Right renal pelvis (tissue), 4 donors: Measurements from ENCODE around the gene GOLGA8J. TPM values are rescaled to one million over a fixed set of nuclear protein-coding genes. Genes with fewer than 3 reads are reported as not detected.
A peak's percentile ranks its signal among the peaks of the same experiment; 100 is the strongest.
"Not testable (repeated sequence)": the region's sequence is repeated elsewhere in the genome, so short reads cannot be mapped to it uniquely, and the experiment has no call there.

Experiments
- DNase-seq, 4 donors: peaks; one replicate each; pipeline ENCODE4 v3.0.0-alpha.2; 2013; ENCODE audit warnings: low read depth in 4 of 4, low spot score in 3 of 4, missing footprints in 1 of 4
- polyA plus RNA-seq, 4 donors: library from polyadenylated mRNA; unstranded; fragments of 120-200 nt; gene quantifications; one replicate each; pipeline ENCODE4 v1.2.1, GENCODE V29; 2013; ENCODE audit not compliant: insufficient read length in 4 of 4

Gene GOLGA8J, protein sequence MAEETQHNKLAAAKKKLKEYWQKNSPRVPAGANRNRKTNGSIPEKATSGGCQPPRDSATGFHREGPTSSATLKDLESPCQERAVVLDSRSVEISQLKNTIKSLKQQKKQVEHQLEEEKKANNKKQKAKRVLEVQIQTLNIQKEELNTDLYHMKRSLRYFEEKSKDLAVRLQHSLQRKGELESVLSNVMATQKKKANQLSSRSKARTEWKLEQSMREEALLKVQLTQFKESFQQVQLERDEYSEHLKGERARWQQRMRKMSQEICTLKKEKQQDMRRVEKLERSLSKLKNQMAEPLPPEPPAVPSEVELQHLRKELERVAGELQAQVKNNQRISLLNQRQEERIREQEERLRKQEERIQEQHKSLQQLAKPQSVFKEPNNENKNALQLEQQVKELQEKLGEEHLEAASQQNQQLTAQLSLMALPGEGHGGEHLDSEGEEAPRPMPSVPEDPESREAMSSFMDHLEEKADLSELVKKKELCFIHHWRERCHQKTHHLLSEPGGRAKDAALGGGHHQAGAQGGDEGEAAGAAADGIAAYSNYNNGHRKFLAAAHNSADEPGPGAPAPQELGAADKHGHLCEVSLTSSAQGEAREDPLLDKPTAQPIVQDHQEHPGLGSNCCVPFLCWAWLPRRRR
- polyA plus RNA-seq, result 1 to 10 TPM in 2 of 4 donors, under 1 TPM in 2; 0.69 to 1.4 (median 1.0) TPM

GRCh38 chr15:30082655-30083054, at the start of gene GOLGA8J:
TSS of gene GOLGA8J (plus strand) at chr15:30082955. CDS start at chr15:30083053, 98 bp downstream.
- DNase-seq, result not testable (repeated sequence)

DNA sequence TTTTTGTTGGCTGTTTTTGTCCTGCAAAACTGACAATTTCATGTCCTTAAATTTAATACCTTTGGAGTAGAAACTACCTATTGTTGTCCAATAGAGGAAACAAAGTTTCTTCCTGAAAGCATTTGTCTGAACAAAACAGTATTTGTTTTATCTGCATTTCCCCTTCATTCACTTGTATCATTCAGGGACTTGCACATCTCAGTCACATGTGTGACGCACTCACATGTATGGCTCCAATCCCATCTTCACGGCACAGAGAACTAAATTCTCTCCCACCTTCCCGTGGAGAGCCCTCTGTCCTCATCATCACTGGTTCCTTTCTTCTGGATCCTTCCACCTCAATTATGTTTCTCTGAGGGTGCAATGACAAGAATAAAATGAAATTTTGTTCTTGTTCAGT, 49.5 kb upstream of the GOLGA8J start:
- DNase-seq, result no peak

- no peak for DNase-seq
Observed at GRCh38 chr15:30033763-30034162, 49.0 kb upstream of the GOLGA8J start.

- no peak for DNase-seq
Observed at GRCh38 chr15:30036036-30036703, 46.6 kb upstream of the GOLGA8J start.

DNA sequence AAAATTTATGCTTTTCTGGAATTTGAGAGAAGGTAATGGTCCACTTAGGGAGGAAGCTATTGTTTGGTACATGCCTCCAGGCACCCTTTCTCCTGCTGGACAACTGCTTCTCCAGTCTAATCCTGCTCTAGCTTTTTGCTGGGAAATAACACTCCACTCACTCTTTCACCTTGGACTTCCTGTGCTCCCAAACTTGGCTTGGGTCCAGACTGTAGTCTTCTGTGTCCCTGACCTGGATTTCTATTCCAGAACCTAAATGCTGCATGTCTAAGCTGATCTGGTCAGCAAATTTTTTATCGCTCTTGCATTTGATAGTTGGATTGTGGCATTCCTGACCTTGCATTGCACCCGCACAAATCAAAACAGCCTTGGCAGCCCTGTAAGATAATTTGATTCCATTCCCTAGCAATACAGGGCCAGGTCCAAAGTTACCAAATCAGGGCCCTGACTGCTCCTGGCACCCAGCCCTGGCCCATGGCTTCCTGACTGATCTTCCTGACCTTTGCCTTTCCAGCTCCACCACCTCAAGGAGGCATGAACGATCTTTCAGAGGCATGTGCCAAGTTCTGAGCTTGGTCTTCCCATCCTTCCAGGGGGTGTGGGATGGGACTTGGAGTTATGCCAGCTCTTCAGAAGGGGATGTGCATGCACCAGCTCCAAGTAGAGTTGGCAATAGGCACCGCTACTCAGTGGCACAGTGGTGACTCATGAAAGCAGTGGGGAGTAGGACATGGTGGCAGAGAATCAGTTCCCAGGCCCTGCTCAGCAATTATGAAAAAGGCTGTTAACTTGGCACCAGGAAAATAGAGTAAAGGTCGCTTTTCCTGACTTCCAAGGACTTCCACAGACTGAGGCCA, 43.9 kb upstream of the GOLGA8J start:
- DNase-seq, result no peak

DNA sequence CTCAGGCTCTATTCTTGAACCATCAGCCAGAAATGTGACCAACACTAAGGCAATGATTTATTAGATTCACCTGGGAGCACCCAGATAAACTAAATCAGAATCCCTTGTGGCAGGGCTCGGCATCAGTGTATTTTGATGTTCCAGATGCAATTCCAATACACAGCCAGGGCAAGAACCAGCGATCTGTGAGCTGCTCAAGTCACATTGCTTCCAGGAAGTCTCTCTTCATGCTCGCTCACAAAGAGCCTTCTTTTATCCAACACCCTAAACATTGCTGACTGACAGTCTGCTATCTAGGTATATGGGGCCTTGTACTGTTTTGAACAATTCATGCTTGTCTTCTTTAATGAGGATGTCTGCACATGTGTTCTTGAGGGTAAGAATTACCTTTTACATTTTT, 40.9 kb upstream of the GOLGA8J start:
- no peak for DNase-seq

- DNase-seq, result no peak
Observed at GRCh38 chr15:30042556-30042955, 40.2 kb upstream of the GOLGA8J start.

DNA sequence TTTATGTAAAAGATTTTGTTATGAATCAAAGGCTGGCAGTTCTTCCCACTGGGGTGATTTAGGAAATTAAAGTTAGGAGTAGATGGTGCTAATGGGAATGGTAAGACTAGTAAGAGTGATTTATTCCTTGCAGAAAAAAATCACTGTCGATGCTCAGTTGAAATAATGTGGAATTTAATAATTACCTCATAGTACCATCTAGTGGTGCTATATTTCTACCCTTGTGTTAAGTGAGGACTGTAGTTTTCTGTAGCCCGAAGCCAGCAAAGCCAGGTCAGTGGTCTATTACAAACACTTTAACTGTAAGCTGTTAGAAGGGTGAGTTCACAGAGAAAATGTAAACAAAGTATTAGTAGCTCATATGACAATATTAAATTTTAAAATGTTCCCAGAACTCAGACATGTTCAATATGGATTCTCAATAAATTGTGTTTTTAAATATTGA, 39.5 kb upstream of the GOLGA8J start:
- DNase-seq, result no peak

DNA sequence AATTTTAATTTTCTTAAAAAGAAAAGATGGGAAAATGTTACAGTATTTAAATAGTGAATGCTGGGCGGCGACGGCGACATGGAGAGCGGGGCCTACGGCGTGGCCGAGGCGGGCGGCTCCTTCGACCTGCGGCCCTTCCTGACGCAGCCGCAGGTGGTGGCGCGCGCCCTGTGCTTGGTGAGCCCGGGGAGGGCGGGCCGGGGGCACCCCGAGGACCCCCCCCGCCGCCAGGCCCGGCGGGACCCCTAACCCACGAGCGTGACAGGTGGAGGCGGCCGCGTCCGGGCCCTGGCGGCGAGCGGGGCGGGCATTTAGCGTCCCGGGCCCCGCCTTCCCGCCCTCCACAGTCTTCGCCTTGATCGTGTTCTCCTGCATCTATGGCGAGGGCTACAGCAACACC, 38.4 kb upstream of the GOLGA8J start:
- DNase-seq, result no peak

- not testable (repeated sequence) for DNase-seq
Observed at GRCh38 chr15:30044826-30045225, 37.9 kb upstream of the GOLGA8J start.

GRCh38 chr15:30045248-30046041, 37.3 kb upstream of the GOLGA8J start:
- not testable (repeated sequence) for DNase-seq

DNA sequence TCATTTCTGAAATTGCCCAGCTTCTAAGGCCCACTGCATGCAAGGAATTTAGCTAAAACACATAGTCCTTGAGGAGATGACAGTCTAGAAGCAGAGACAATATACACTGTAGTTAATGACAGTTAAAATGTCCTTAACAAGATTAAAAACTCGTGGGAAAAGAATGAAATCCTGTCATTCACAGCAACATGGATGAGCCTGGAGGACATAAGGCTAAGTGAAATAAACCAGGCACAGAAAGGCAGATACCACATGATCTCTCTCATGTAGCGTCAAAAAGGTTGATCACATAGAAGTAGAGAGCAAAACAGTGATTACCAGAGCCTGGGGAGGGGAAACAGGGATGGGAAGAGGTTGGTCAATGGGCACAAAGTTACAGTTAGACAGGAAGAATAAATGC, 36.3 kb upstream of the GOLGA8J start:
- no peak for DNase-seq

DNA sequence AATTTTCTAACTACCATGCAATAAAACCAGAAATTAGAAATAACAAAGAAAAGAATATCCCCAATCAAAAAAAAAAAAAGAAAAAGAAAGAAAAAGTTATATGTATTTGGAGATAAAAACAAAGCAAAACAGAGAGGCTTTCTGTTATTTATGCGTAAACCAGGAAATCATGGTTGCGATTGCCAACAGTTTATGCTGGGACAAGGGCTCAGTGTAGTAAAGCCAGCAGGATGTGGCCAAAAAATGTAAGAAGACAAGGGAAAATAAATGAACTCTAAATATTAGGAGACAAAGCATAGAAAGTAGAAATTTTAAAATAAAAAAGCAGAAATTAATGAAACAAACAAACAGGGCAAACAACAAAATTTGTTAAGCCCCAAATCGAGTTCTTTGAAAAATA, 27.2 kb upstream of the GOLGA8J start:
- DNase-seq, result no peak

DNA sequence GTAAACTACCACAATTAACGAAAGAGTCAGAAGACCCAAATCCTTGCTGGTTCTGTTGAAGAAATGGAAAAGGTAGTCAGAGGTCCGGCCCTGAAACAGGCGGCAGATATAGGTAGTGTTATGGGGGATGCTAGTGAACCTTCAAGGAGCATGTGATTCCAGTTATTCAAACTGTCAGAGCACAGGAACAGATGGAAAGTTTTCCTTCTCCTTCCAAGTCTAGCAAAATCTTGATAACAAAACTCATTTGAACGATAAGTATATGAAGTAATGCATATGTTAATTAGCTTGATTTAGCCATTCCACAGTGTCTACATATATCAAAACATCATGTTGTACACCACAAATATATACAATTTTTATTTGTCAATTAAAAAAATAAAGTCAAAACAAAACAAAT, 26.6 kb upstream of the GOLGA8J start:
- no peak for DNase-seq

- no peak for DNase-seq
Observed at GRCh38 chr15:30059771-30060170, 23.0 kb upstream of the GOLGA8J start.

GRCh38 chr15:30062881-30063280, 19.9 kb upstream of the GOLGA8J start:
- no peak for DNase-seq

DNA sequence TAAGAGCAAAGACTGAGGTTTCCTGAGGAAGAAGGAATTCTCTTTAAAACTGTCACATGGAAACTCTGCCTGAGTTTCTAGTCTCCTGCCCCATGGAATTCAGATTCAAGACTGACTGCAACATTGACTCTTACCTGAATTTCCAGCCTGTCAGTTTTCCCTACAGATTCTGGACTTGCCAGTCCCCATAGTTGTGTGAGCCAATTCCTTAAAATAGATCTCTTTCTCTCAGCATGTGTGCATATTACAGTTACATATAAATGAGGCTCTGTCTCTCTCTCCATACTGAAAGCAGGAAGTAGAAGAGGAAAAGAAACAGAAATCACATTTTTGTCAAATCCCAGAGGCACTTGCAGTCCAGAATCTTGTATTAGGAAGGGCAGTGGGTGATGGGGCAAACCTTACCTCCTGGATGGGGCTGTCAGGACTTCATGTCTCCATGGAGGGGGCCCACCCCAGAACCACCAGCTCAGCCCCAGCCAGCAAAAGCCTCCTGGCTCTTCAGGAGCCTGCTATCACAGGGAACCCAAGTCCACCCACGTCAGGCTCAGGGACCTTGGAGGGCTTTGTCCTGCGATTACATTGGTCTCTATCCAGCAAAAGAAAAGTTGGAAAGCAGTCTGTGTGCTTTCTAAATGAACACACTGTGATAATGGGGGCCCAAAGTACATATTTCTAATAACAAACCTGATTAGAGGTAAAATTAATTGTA, 18.8 kb upstream of the GOLGA8J start:
- no peak for DNase-seq

DNA sequence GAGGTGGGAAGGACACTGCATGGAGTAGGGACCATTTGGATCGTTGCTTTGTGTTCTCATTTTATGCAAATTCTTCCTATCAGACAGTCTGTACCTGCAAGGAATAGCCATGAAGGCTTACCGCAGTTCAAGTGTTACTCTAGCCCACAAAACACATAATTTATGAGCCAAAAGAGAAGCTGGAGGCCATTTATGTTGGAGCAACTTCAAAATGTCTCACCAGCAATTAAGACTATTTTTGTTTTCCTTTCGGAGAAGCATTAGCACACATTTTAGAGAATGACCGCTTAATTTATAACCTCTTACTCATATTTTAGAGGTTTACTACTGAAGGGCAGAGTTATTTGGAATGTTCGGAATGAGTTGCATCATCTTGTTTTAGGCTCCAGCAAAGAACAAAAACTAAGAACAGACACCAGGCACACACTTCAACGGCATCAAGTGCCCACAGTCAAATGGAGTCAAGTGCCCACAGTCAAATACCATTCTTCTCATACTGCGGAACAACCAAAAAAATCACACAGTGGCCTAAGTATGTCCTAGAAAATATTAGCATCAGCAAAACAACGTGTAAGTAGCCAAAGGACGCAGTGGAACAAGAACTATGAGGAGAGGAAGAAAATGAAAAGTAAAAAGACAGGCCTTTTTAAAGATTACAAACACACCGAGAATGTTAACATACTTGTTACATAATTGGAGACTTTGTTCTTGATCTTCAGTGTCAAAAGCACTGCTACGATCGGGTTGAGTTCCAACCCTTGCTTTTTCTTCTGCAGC, 17.5 kb upstream of the GOLGA8J start:
- peak in 1 of 4 donors; percentile 42 for DNase-seq
